NCI-H748 (cell line): Measurements from ENCODE around the gene KIF26A.

Source experiments
- DNase-seq: peaks from one replicate; lab custom pipeline; 2025; ENCODE audit not compliant: unreplicated experiment; lab: John Stamatoyannopoulos, UW

The KIF26A gene

GRCh38 chr14:104190396-104191000 lies 52.1 kb downstream of the KIF26A start:
- DNase-seq: no peak

- no peak for DNase-seq
Observed at GRCh38 chr14:104191409-104191997, 53.1 kb downstream of the KIF26A start.

GRCh38 chr14:104192146-104192882 lies 53.9 kb downstream of the KIF26A start:
- no peak for DNase-seq

- no peak for DNase-seq
Observed at GRCh38 chr14:104192883-104193245, 54.5 kb downstream of the KIF26A start.

- no peak for DNase-seq
Observed at GRCh38 chr14:104194016-104194415, 55.6 kb downstream of the KIF26A start.

GRCh38 chr14:104194716-104195115 lies 56.3 kb downstream of the KIF26A start:
- no peak for DNase-seq

- DNase-seq: no peak
Observed at GRCh38 chr14:104195361-104195760, 57.0 kb downstream of the KIF26A start.

- DNase-seq: peak; percentile 82
Observed at GRCh38 chr14:104195878-104196277, 57.5 kb downstream of the KIF26A start.

- DNase-seq: no peak
Observed at GRCh38 chr14:104196461-104197140, 58.2 kb downstream of the KIF26A start.

- no peak for DNase-seq
Observed at GRCh38 chr14:104197449-104198247, 59.3 kb downstream of the KIF26A start.

GRCh38 chr14:104199266-104199895 lies 61.0 kb downstream of the KIF26A start:
- peak; percentile 69 for DNase-seq

- peak; percentile 40 for DNase-seq
Observed at GRCh38 chr14:104200106-104200505, 61.7 kb downstream of the KIF26A start.

- no peak for DNase-seq
Observed at GRCh38 chr14:104200591-104200990, 62.2 kb downstream of the KIF26A start.

GRCh38 chr14:104201063-104201462 lies 62.7 kb downstream of the KIF26A start:
- DNase-seq: no peak

GRCh38 chr14:104201496-104201895 lies 63.1 kb downstream of the KIF26A start:
- no peak for DNase-seq

GRCh38 chr14:104202259-104203070 lies 64.1 kb downstream of the KIF26A start:
- peak; percentile 87 for DNase-seq

- DNase-seq: no peak
Observed at GRCh38 chr14:104203071-104203425, 64.7 kb downstream of the KIF26A start.

GRCh38 chr14:104204660-104205149 lies 66.3 kb downstream of the KIF26A start:
- DNase-seq: no peak

GRCh38 chr14:104205781-104206180 lies 67.4 kb downstream of the KIF26A start:
- DNase-seq: no peak
